Fibroblast of mammary gland (primary cell): ENCODE results near the gene EFCAB5.

Experiments
- DNase-seq: peaks from one replicate; pipeline ENCODE4 v3.0.0-alpha.2; 2010; ENCODE audit warnings: low read depth
- H3K4me3 ChIP-seq: 2 replicates; pipeline ENCODE4 v1.5.1; 2011; ENCODE audit warnings: low read depth, mild to moderate bottlenecking, low read length, moderate library complexity; ENCODE audit not compliant: control insufficient read depth
- CTCF ChIP-seq: conservative IDR thresholded peaks from 2 replicates; pipeline ENCODE4 v1.5.1; 2011; ENCODE audit warnings: low read depth, low read length, inconsistent platforms; ENCODE audit not compliant: control insufficient read depth, insufficient read depth

EFCAB5 gene

GRCh38 chr17:29977836-29978235, 36.4 kb downstream of the EFCAB5 start:
- no peak overlapping the region for H3K4me3 ChIP-seq
- TF ChIP-seq CTCF, result no peak
- DNase-seq, result peak; percentile 62

GRCh38 chr17:29980261-29980660, 38.8 kb downstream of the EFCAB5 start:
- no peak for DNase-seq
- no peak for TF ChIP-seq CTCF
- no peak overlapping the region for H3K4me3 ChIP-seq

GRCh38 chr17:29982991-29983653, 41.7 kb downstream of the EFCAB5 start:
- TF ChIP-seq CTCF, result no peak
- no peak overlapping the region for H3K4me3 ChIP-seq
- DNase-seq, result peak; percentile 60

GRCh38 chr17:29996458-29996857, 55.0 kb downstream of the EFCAB5 start:
- DNase-seq, result no peak
- H3K4me3 ChIP-seq, result no peak overlapping the region
- no peak for TF ChIP-seq CTCF

- TF ChIP-seq CTCF, result peak; percentile 15
- DNase-seq, result peak; percentile 12
- H3K4me3 ChIP-seq, result no peak overlapping the region
These were observed 58.7 kb downstream of the EFCAB5 start for GRCh38 chr17:30000001-30000754.

- no peak overlapping the region for H3K4me3 ChIP-seq
- DNase-seq, result peak; percentile 38
- TF ChIP-seq CTCF, result no peak
These were observed 59.4 kb downstream of the EFCAB5 start for GRCh38 chr17:30000755-30001257.
